Activated CD4-positive, alpha-beta T cell treated with anti-CD3 and anti-CD28 coated beads for 1 hour (primary cell): Measurements from ENCODE around the gene SLC35A2.
"Not testable (repeated sequence)": the region's sequence is repeated elsewhere in the genome, so short reads cannot be mapped to it uniquely, and the experiment has no call there.

Experiments
- DNase-seq: peaks from one replicate; pipeline ENCODE4 v3.0.0-alpha.2; 2020

SLC35A2 gene

GRCh38 chrX:48901069-48901468 is 10.4 kb downstream of the SLC35A2 start:
- DNase-seq = no peak

DNA sequence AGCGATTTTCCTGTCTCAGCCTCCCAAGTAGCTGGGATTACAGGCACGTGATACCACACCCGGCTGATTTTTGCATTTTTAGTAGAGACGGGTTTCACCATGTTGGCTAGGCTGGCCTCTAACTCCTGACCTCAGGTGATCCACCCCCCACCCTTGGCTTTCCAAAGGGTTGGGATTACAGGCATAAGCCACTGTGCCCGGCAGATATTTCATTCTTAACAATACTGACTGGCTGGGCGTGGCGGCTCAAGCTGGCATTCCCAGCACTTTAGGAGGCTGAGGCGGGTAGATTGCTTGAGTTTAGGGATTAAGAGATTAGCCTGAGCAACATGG is 12.4 kb downstream of the SLC35A2 start:
- DNase-seq = no peak

GRCh38 chrX:48897625-48898306 is 13.7 kb downstream of the SLC35A2 start, which contains the start of the genes PQBP1 and TIMM17B:
Gene PQBP1 (plus strand): TSS chrX:48897930. CDS start chrX:48898510, 580 bp downstream.
Gene TIMM17B (minus strand): TSS chrX:48897768. CDS start chrX:48897749, 19 bp downstream.
- peak; percentile 79 for DNase-seq

DNA sequence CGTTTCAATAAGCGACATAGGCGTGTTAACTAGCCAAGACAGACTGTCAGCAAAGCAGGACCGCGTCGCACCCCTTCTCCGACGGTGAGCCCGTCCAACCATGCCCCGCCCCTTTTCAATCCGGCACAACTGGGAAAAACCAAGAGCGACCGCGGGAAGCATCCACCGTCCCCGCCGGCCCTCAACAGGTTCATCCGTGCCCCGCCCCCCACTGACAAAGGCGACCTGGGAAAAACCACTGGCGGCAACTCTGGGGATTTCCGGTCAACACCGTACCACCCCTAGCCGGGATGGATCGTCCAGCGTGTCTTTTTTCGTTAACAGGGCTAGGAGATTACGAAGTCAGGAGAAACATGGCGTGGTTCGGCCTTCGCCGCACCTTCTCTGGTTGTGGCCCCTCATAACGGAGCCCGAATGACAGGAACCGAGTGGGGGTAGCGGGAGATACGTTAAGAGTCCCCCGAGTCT is 14.3 kb downstream of the SLC35A2 start:
- DNase-seq = no peak

DNA sequence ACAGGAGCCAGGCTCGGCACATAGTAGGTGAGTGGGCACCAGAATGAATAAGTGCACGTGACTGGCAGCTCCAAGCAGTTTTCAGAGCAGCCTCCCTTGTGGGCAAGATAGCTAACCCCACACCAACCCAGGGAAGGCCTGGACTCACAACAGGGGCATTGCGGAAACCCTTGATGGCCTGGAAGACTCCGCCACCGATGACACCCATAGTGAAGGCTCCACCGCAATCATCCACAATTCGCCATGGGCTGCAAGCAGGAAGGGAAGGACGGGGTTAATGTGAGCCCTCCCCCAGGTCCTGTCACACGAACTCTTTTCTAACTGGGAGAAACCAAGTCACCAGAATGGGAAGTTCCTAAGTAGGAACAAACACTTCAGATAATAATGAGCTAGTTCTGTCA is 14.8 kb downstream of the SLC35A2 start:
- DNase-seq = no peak

DNA sequence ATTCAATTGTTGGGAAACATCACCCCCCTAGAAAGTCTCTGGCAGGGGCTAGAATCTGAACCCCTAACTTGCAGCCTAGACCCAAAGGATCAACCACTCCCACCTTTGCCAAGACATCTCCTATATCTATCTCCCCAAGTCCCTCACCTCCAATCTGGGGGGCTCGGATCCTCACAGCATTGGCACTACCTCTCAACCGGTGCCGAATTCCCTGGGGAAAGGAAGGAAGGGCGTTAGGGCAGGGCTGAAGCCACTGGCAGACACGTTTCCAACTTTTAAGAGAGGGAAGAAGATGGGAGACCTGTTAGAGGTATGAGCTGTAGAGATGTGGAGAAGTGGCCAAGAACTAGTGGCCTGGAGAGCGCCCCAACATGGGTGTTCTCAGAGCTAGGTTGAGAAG is 16.6 kb downstream of the SLC35A2 start:
- no peak for DNase-seq

- DNase-seq = no peak
Observed at GRCh38 chrX:48893556-48894348, 17.7 kb downstream of the SLC35A2 start.

- DNase-seq = no peak
Observed at GRCh38 chrX:48892896-48893295, 18.6 kb downstream of the SLC35A2 start.

DNA sequence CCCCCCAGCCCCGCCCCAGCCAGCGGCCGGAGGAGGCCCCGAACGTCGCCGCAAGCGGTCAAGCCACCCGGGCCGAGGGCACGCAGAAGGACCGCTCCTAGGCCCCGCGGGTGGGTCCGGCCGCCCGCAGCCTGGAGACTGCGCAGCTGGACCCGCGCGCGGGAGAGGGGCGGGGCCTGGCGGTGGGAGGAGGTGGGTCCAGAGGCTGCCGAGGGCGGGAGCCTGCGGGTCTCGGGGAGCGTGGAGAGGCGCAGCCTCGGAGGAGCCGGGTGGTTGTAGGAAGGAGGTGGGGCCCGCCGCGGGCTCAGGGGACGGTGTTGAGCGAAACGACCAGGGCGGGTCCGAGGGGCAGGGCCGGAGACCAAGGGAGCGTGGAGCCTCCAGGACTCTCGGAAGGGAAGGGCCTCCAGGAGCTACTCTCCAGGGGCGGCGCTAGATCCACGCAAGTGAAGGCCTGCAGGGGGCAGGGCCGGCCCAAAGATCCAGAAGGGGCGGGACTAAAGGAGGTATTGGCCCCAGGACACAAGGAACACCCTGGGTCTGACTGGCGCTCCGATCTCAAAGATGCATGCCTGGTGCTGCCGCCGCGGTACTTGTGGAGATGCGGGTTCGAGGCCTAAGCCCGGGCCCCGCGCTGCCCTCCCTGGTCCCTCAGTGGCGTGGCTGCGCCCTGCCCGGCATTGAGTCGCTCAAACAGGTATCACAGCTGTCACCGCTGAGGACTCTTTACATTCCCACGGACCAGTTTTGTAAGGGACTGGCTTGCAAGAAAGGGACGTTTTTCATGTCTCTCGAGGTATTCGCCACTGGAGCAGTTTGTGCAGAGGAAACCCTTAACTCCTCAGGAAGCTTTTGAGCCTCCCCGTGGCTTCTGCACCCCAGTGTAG is 19.8 kb downstream of the SLC35A2 start:
- peak; percentile 60 for DNase-seq

GRCh38 chrX:48890934-48891401 is 20.5 kb downstream of the SLC35A2 start:
- no peak for DNase-seq

GRCh38 chrX:48890296-48890925 is 21.0 kb downstream of the SLC35A2 start:
- DNase-seq = no peak

GRCh38 chrX:48886586-48886985 is 24.9 kb downstream of the SLC35A2 start:
- not testable (repeated sequence) for DNase-seq

- DNase-seq = no peak
Observed at GRCh38 chrX:48883729-48884128, 27.7 kb downstream of the SLC35A2 start.

- DNase-seq = not testable (repeated sequence)
Observed at GRCh38 chrX:48876944-48877343, 34.5 kb downstream of the SLC35A2 start.

- not testable (repeated sequence) for DNase-seq
Observed at GRCh38 chrX:48872017-48872416, 39.4 kb downstream of the SLC35A2 start.

DNA sequence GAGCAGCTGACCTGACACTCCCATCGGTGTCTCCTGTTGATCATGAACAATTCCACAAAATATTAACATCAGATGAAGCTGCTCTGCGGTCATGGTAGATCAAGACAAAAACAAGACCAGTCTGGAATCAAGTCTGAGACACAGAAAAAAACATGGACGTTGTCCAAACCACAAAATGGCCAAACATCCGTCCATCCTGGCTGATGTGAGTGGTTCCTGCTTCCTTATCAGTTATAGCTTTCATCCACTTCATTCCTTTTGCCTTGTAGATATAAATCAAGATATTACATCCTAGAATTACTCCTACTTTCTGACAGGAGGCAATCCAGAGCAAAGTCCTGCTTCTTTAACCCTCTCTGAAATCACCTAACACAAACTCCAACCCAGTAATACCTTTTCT is 47.2 kb downstream of the SLC35A2 start:
- no peak for DNase-seq

DNA sequence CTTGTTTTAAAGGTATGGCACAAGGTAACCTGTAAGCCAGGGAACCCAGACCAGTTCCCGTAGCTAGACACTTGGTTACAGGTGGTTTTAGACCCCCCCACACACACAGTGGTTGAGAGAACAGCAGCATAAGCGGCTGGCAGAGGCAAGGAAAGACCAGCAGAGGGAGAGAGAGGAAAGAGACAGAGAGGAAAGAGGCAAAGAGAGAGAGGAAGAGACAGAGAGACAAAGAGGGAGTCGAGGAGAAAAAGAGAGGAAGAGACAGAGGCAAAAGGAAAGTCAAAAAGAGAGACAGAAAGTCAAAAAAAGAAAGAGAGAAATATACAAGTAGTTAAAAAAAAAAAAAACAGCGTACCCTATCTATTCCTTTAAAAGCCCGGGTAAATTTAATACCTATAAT is 56.5 kb downstream of the SLC35A2 start:
- no peak for DNase-seq

DNA sequence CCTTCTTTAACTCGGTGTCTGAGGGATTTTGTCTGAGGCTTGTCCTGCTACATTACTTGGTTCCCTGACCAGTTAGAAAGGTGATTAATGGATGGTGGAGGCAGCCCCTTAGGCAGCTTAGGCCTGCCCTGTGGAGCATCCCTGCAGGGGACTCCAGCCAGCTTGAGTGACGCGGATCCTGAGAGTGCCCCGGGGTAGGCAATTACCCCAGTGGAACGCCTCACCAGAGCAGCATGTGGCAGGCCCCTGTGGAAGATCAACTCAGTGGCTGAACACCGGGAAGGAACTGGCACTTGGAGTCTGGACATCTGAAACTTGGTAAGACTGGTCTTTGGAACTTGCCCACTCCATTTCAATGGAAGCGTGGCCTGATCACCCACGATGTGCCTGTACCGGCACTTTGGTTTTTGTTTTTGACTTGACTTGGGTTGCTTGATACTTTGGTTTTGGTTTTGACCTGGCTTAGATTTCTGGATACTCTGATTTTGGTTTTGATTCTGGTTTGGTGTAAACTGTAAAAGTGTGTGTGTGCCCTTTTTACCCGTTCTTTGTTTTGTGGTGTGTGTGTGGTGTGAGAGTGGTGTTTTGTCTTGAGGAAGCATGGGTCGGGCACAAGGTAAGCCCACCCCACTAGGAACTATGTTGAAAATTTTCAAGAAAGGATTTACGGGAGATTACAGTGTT is 57.2 kb downstream of the SLC35A2 start:
- not testable (repeated sequence) for DNase-seq

GRCh38 chrX:48853494-48853893 is 58.0 kb downstream of the SLC35A2 start:
- DNase-seq = not testable (repeated sequence)
